HEK293 (cell line): Measurements from ENCODE around the gene ERG.

ENCODE experiments used
- CTCF ChIA-PET: fragments of 350-600 bp; formaldehyde crosslinking; extraction: SDS; loops from one replicate; lab custom pipeline; 2021; ENCODE audit warnings: antibody characterized with exemption; lab: Yijun Ruan, JAX
- POLR2A ChIA-PET: fragments of 300-600 bp; formaldehyde crosslinking; extraction: SDS; loops from one replicate; lab custom pipeline; 2020; ENCODE audit warnings: antibody characterized with exemption, inconsistent platforms; lab: Yijun Ruan, JAX
- H3K27ac ChIP-seq: fragments of 200-500 bp; sonication (Bioruptor generic); 2 replicates; pipeline ENCODE4 v1.5.1; 2014; ENCODE audit warnings: low read depth, low read length, control low read depth, inconsistent platforms; ENCODE audit errors: extremely low read depth
- H3K36me3 ChIP-seq, 2 experiments: fragments of 200-500 bp in 1 of 2; sonication (Bioruptor generic) in 1 of 2; 1 replicate in 1 of 2; 2 replicates in 1 of 2; pipeline ENCODE4 v1.5.1; 2014 to 2017; ENCODE audit warnings: inconsistent platforms in 2 of 2, low read length in 2 of 2; ENCODE audit not compliant: control insufficient read depth in 2 of 2, insufficient read depth in 1 of 2
- H3K4me1 ChIP-seq: fragments of 200-500 bp; sonication (Bioruptor generic); 2 replicates; pipeline ENCODE4 v1.5.1; 2014; ENCODE audit warnings: mild to moderate bottlenecking, low read length, inconsistent platforms; ENCODE audit not compliant: control insufficient read depth, insufficient read depth
- H3K4me3 ChIP-seq: 2 replicates; pipeline ENCODE4 v1.5.1; 2011; ENCODE audit warnings: low read depth, mild to moderate bottlenecking, control low read depth, low read length, moderate library complexity
- H3K9me3 ChIP-seq: fragments of 200-500 bp; sonication (Bioruptor generic); 2 replicates; pipeline ENCODE4 v1.5.1; 2014; ENCODE audit warnings: low read depth, low read length, inconsistent platforms; ENCODE audit not compliant: control insufficient read depth, insufficient read depth
- BCL6B ChIP-seq: fragments of 450-650 bp; formaldehyde crosslinking; IDR thresholded peaks from 2 replicates; pipeline ENCODE4 v1.5.1; 2017; ENCODE audit warnings: missing biosample characterization, missing genetic modification characterization
- HIC1 ChIP-seq: fragments of 450-650 bp; formaldehyde crosslinking; IDR thresholded peaks from 2 replicates; pipeline ENCODE4 v1.5.1; 2016; ENCODE audit warnings: missing biosample characterization, missing genetic modification characterization
- HOXD13 ChIP-seq: sonication (generic); formaldehyde crosslinking; IDR thresholded peaks from 2 replicates; pipeline ENCODE4 v1.8.0; 2022; ENCODE audit warnings: missing genetic modification reagents, borderline replicate concordance
- ZIC2 ChIP-seq: fragments of 450-650 bp; formaldehyde crosslinking; IDR thresholded peaks from 2 replicates; pipeline ENCODE4 v1.5.1; 2016; ENCODE audit warnings: missing biosample characterization, missing genetic modification characterization
- ZNF157 ChIP-seq: fragments of 450-650 bp; formaldehyde crosslinking; IDR thresholded peaks from 2 replicates; pipeline ENCODE4 v1.5.1; 2016; ENCODE audit warnings: missing biosample characterization, missing genetic modification characterization
- ZNF366 ChIP-seq: fragments of 450-650 bp; formaldehyde crosslinking; conservative IDR thresholded peaks from 2 replicates; pipeline ENCODE4 v1.5.1; 2016; ENCODE audit warnings: missing biosample characterization, missing genetic modification characterization
- ZNF416 ChIP-seq: fragments of 450-650 bp; formaldehyde crosslinking; IDR thresholded peaks from 2 replicates; pipeline ENCODE4 v1.5.1; 2016; ENCODE audit warnings: missing biosample characterization, missing genetic modification characterization
- ZNF449 ChIP-seq: fragments of 450-650 bp; formaldehyde crosslinking; IDR thresholded peaks from 2 replicates; pipeline ENCODE4 v1.5.1; 2017; ENCODE audit warnings: missing biosample characterization, mild to moderate bottlenecking, missing genetic modification characterization, moderate library complexity
- ZNF501 ChIP-seq: fragments of 450-650 bp; formaldehyde crosslinking; IDR thresholded peaks from 2 replicates; pipeline ENCODE4 v1.5.1; 2016; ENCODE audit warnings: missing biosample characterization, missing genetic modification characterization
- ZNF518A ChIP-seq: fragments of 450-650 bp; formaldehyde crosslinking; conservative IDR thresholded peaks from 2 replicates; pipeline ENCODE4 v1.5.1; 2016; ENCODE audit warnings: low read depth, missing biosample characterization, missing genetic modification characterization
- ZNF555 ChIP-seq: fragments of 450-650 bp; formaldehyde crosslinking; conservative IDR thresholded peaks from 2 replicates; pipeline ENCODE4 v1.5.1; 2017; ENCODE audit warnings: missing biosample characterization, mild to moderate bottlenecking, missing genetic modification characterization, inconsistent platforms
- ZNF830 ChIP-seq: fragments of 450-650 bp; IDR thresholded peaks from 2 replicates; pipeline ENCODE4 v1.5.0; 2018; ENCODE audit warnings: missing biosample characterization, missing genetic modification characterization, low read depth, mild to moderate bottlenecking, moderate library complexity
- TF ChIP-seq, protein P1 (sequence below): fragments of 450-650 bp; formaldehyde crosslinking; IDR thresholded peaks from 2 replicates; pipeline ENCODE4; 2016; ENCODE audit warnings: missing biosample characterization, missing genetic modification characterization

The ERG gene

DNA sequence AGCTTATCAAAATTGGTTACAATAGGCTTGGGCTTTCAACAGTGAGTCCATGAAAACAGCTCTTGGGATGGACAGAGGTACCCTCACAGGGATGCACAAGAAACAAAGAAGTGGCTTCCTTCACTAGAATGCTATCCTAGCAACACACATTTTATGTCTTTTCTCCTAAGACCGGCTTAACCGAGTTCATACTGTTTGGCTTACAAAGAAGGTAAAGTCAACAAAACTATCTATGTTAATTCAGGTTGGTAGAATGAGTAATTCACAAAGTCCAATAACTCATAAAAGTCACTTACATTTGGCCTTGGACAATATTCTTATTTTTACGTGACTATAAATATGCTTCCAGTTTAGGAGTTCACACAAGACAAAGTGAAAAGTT lies 9.0 kb downstream of the ERG start (continued):
- no peak for TF ChIP-seq ZNF518A (tag by site-specific recombination)
- TF ChIP-seq ZNF501 = no peak
- TF ChIP-seq ZNF416 (tag by site-specific recombination) = no peak

- CTCF ChIA-PET = interaction anchor here (1.3 kb wide), 1 partner anchor 777 kb away, joined by 3 read pairs; no protein-coding TSS in a partner anchor
- no peak for TF ChIP-seq ZNF157 (tag by site-specific recombination)
- TF ChIP-seq ZNF449 (tag by site-specific recombination) = peak; percentile 56; the same call in 1 of the 2 replicates
- POLR2A ChIA-PET = no interaction called here
- H3K4me3 ChIP-seq = no peak overlapping the region
- no peak overlapping the region for H3K27ac ChIP-seq
- H3K36me3 ChIP-seq = no peaks in the 10 kb centered on the region
- peaks cover 15% of the 10 kb centered on the region; the same call in 1 of the 2 replicates for H3K4me1 ChIP-seq
- no peaks in the 10 kb centered on the region for H3K9me3 ChIP-seq
These were observed 9.5 kb downstream of the ERG start for GRCh38 chr21:38488640-38489270.

DNA sequence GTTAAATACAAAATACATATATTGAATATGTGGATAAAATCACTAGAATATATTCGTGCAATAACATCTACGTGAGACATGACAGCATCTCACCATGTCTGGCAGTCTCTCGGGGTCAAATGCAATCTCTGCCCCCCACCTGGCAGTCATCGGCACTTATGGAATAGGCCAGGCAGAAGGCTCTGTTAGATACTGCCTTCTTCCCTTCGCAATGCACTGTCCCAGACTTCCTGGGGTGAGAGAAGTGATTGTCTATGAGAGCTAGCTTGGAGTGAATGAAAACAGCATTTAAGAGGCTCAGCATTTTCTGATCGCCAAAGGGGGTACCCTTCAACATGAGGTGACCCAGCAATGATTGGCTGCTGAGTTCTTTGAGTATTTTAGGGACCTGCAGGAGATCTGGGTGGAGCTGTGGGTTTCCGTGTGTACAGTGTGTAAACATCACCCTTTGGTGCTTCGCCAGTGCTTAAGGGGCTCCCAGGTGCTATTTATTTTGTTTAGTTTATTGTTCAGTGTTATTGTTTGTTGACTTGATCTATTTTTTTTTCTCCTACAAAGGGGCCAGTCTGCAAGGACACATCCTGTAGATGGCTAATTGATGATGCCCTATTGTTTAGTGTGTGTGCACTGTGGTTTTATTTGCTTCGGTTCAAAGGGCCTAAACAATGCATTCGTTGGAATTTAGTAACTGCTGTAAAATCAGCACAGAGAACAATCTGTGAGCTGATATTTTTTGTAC lies 10.2 kb downstream of the ERG start:
- no peaks in the 10 kb centered on the region for H3K9me3 ChIP-seq
- no peaks in the 10 kb centered on the region for H3K36me3 ChIP-seq
- H3K4me1 ChIP-seq = peaks cover 15% of the 10 kb centered on the region; the same call in 1 of the 2 replicates
- ChIA-PET POLR2A (no interaction called here), CTCF (interaction anchor here (1.3 kb wide), 1 partner anchor 776 kb away, joined by 3 read pairs; no protein-coding TSS in a partner anchor)
- no peak overlapping the region for H3K4me3 ChIP-seq
- TF ChIP-seq ZNF366 (no peak), HIC1 (tag by site-specific recombination) (no peak), BCL6B (tag by site-specific recombination) (peak; percentile 38; the same call in 1 of the 2 replicates), HOXD13 (CRISPR knock-in tag) (peak; percentile 68), ZNF830 (tag by site-specific recombination) (no peak), ZNF555 (no peak), ZIC2 (peak; percentile 69)
- TF ChIP-seq, protein P1, sequence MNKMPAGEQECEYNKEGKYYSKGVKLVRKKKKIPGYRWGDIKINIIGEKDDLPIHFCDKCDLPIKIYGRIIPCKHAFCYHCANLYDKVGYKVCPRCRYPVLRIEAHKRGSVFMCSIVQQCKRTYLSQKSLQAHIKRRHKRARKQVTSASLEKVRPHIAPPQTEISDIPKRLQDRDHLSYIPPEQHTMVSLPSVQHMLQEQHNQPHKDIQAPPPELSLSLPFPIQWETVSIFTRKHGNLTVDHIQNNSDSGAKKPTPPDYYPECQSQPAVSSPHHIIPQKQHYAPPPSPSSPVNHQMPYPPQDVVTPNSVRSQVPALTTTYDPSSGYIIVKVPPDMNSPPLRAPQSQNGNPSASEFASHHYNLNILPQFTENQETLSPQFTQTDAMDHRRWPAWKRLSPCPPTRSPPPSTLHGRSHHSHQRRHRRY (tag by site-specific recombination) = no peak
- H3K27ac ChIP-seq = no peak overlapping the region; the same call in 1 of the 2 replicates
